ENCODE measurements around the gene GLP2R.
"Not testable (repeated sequence)": the region's sequence is repeated elsewhere in the genome, so short reads cannot be mapped to it uniquely, and the experiment has no call there.

Gene GLP2R

GRCh38 chr17:9921216-9921615 lies 95.5 kb downstream of the GLP2R start:
- H3K9ac ChIP-seq (ENCODE audit: low read length); H3K36me3 ChIP-seq (ENCODE audit: control insufficient read depth, insufficient read depth, low read length); H3K9me3 ChIP-seq (ENCODE audit: control insufficient read depth, low read length); H3K27me3 ChIP-seq (ENCODE audit: control insufficient read depth, insufficient read depth, low read length); H3K4me3 ChIP-seq (ENCODE audit: low read length); H3K4me1 ChIP-seq (ENCODE audit: control insufficient read depth, insufficient read depth, low read length): not testable (repeated sequence)

- Histone ChIP-seq H3K36me3 (ENCODE audit: control insufficient read depth, insufficient read depth, low read length) (no peaks in the 10 kb centered on the region), H3K9me3 (ENCODE audit: control insufficient read depth, low read length) (no peaks in the 10 kb centered on the region), H3K4me1 (ENCODE audit: control insufficient read depth, insufficient read depth, low read length) (no peaks in the 10 kb centered on the region), H3K9ac (ENCODE audit: low read length) (no peak overlapping the region), H3K27me3 (ENCODE audit: control insufficient read depth, insufficient read depth, low read length) (no peaks in the 10 kb centered on the region), H3K4me3 (ENCODE audit: low read length) (no peak overlapping the region)
These were observed 96.5 kb downstream of the GLP2R start for GRCh38 chr17:9922012-9922848.

GRCh38 chr17:9924735-9925191 lies 99.0 kb downstream of the GLP2R start:
- no peaks in the 10 kb centered on the region for H3K27me3 ChIP-seq (ENCODE audit: control insufficient read depth, insufficient read depth, low read length)
- no peaks in the 10 kb centered on the region for H3K9me3 ChIP-seq (ENCODE audit: control insufficient read depth, low read length)
- H3K4me1 ChIP-seq (ENCODE audit: control insufficient read depth, insufficient read depth, low read length), result no peaks in the 10 kb centered on the region
- H3K9ac ChIP-seq (ENCODE audit: low read length), result peak overlapping the region; percentile 34
- H3K36me3 ChIP-seq (ENCODE audit: control insufficient read depth, insufficient read depth, low read length), result no peaks in the 10 kb centered on the region
- no peak overlapping the region for H3K4me3 ChIP-seq (ENCODE audit: low read length)

GRCh38 chr17:9925457-9925856 lies 99.7 kb downstream of the GLP2R start:
- H3K27me3 ChIP-seq (ENCODE audit: control insufficient read depth, insufficient read depth, low read length), result no peaks in the 10 kb centered on the region
- no peak overlapping the region for H3K9ac ChIP-seq (ENCODE audit: low read length)
- H3K4me1 ChIP-seq (ENCODE audit: control insufficient read depth, insufficient read depth, low read length), result no peaks in the 10 kb centered on the region
- H3K4me3 ChIP-seq (ENCODE audit: low read length), result no peak overlapping the region
- no peaks in the 10 kb centered on the region for H3K36me3 ChIP-seq (ENCODE audit: control insufficient read depth, insufficient read depth, low read length)
- no peaks in the 10 kb centered on the region for H3K9me3 ChIP-seq (ENCODE audit: control insufficient read depth, low read length)

GRCh38 chr17:9926150-9926804 lies 100.6 kb downstream of the GLP2R start:
- H3K36me3 ChIP-seq (ENCODE audit: control insufficient read depth, insufficient read depth, low read length), result no peaks in the 10 kb centered on the region

GRCh38 chr17:9928601-9929333 lies 103.0 kb downstream of the GLP2R start:
- Histone ChIP-seq H3K9ac (ENCODE audit: low read length) (no peak overlapping the region), H3K9me3 (ENCODE audit: control insufficient read depth, low read length) (no peaks in the 10 kb centered on the region), H3K4me1 (ENCODE audit: control insufficient read depth, insufficient read depth, low read length) (no peaks in the 10 kb centered on the region), H3K27me3 (ENCODE audit: control insufficient read depth, insufficient read depth, low read length) (no peaks in the 10 kb centered on the region), H3K36me3 (ENCODE audit: control insufficient read depth, insufficient read depth, low read length) (no peaks in the 10 kb centered on the region), H3K4me3 (ENCODE audit: low read length) (no peak overlapping the region)

More at GRCh38 chr17:9926150-9926804, 100.6 kb downstream of the GLP2R start:
- Histone ChIP-seq H3K9me3 (ENCODE audit: control insufficient read depth, low read length) (no peaks in the 10 kb centered on the region), H3K27me3 (ENCODE audit: control insufficient read depth, insufficient read depth, low read length) (no peaks in the 10 kb centered on the region), H3K4me1 (ENCODE audit: control insufficient read depth, insufficient read depth, low read length) (no peaks in the 10 kb centered on the region), H3K9ac (ENCODE audit: low read length) (no peak overlapping the region), H3K4me3 (ENCODE audit: low read length) (no peak overlapping the region)

- no peaks in the 10 kb centered on the region for H3K27me3 ChIP-seq (ENCODE audit: control insufficient read depth, insufficient read depth, low read length)
- H3K9me3 ChIP-seq (ENCODE audit: control insufficient read depth, low read length), result no peaks in the 10 kb centered on the region
- H3K4me3 ChIP-seq (ENCODE audit: low read length), result no peak overlapping the region
- H3K4me1 ChIP-seq (ENCODE audit: control insufficient read depth, insufficient read depth, low read length), result no peaks in the 10 kb centered on the region
- no peak overlapping the region for H3K9ac ChIP-seq (ENCODE audit: low read length)
- H3K36me3 ChIP-seq (ENCODE audit: control insufficient read depth, insufficient read depth, low read length), result no peaks in the 10 kb centered on the region
These were observed 104.1 kb downstream of the GLP2R start for GRCh38 chr17:9929871-9930270.

GRCh38 chr17:9931144-9931741 lies 105.5 kb downstream of the GLP2R start:
- H3K36me3 ChIP-seq (ENCODE audit: control insufficient read depth, insufficient read depth, low read length), result no peaks in the 10 kb centered on the region
- no peak overlapping the region for H3K9ac ChIP-seq (ENCODE audit: low read length)
- no peaks in the 10 kb centered on the region for H3K4me1 ChIP-seq (ENCODE audit: control insufficient read depth, insufficient read depth, low read length)

GRCh38 chr17:9932491-9932890 lies 106.8 kb downstream of the GLP2R start:
- Histone ChIP-seq H3K27me3 (ENCODE audit: control insufficient read depth, insufficient read depth, low read length) (no peaks in the 10 kb centered on the region), H3K9me3 (ENCODE audit: control insufficient read depth, low read length) (no peaks in the 10 kb centered on the region), H3K4me3 (ENCODE audit: low read length) (no peak overlapping the region), H3K36me3 (ENCODE audit: control insufficient read depth, insufficient read depth, low read length) (no peaks in the 10 kb centered on the region), H3K4me1 (ENCODE audit: control insufficient read depth, insufficient read depth, low read length) (no peaks in the 10 kb centered on the region), H3K9ac (ENCODE audit: low read length) (no peak overlapping the region)

More at GRCh38 chr17:9931144-9931741, 105.5 kb downstream of the GLP2R start:
- Histone ChIP-seq H3K27me3 (ENCODE audit: control insufficient read depth, insufficient read depth, low read length) (no peaks in the 10 kb centered on the region), H3K4me3 (ENCODE audit: low read length) (no peak overlapping the region), H3K9me3 (ENCODE audit: control insufficient read depth, low read length) (no peaks in the 10 kb centered on the region)

- no peak overlapping the region for H3K4me3 ChIP-seq (ENCODE audit: low read length)
- no peaks in the 10 kb centered on the region for H3K9me3 ChIP-seq (ENCODE audit: control insufficient read depth, low read length)
- H3K4me1 ChIP-seq (ENCODE audit: control insufficient read depth, insufficient read depth, low read length), result no peaks in the 10 kb centered on the region
- no peaks in the 10 kb centered on the region for H3K36me3 ChIP-seq (ENCODE audit: control insufficient read depth, insufficient read depth, low read length)
- H3K9ac ChIP-seq (ENCODE audit: low read length), result no peak overlapping the region
- no peaks in the 10 kb centered on the region for H3K27me3 ChIP-seq (ENCODE audit: control insufficient read depth, insufficient read depth, low read length)
These were observed 108.6 kb downstream of the GLP2R start for GRCh38 chr17:9934331-9934730.

GRCh38 chr17:9935408-9935807 lies 109.7 kb downstream of the GLP2R start:
- Histone ChIP-seq H3K36me3 (ENCODE audit: control insufficient read depth, insufficient read depth, low read length) (no peaks in the 10 kb centered on the region), H3K27me3 (ENCODE audit: control insufficient read depth, insufficient read depth, low read length) (no peaks in the 10 kb centered on the region), H3K4me3 (ENCODE audit: low read length) (no peak overlapping the region), H3K9me3 (ENCODE audit: control insufficient read depth, low read length) (no peaks in the 10 kb centered on the region), H3K4me1 (ENCODE audit: control insufficient read depth, insufficient read depth, low read length) (no peaks in the 10 kb centered on the region), H3K9ac (ENCODE audit: low read length) (no peak overlapping the region)
